ENCODE data around the gene GSC2.
A peak's percentile ranks its signal among the peaks of the same experiment; 100 is the strongest.

Gene GSC2

GRCh38 chr22:19132693-19133400 lies 17.2 kb downstream of the GSC2 start:
- ATAC-seq (ENCODE audit: low read depth) (no peak), DNase-seq (ENCODE audit: low spot score) (no peak)
- Histone ChIP-seq H3K27ac (ENCODE audit: poor library complexity, severe bottlenecking) (no peak overlapping the region), H3K27me3 (ENCODE audit: insufficient read depth, poor library complexity, severe bottlenecking) (no peaks in the 10 kb centered on the region), H3K9me3 (ENCODE audit: severe bottlenecking) (no peaks in the 10 kb centered on the region), H3K36me3 (ENCODE audit: low read depth) (peaks cover 30% of the 10 kb centered on the region), H3K4me1 (ENCODE audit: insufficient read depth, poor library complexity, severe bottlenecking) (peaks cover 10% of the 10 kb centered on the region), H3K4me3 (ENCODE audit: severe bottlenecking) (no peak overlapping the region)
- no peak for TF ChIP-seq CTCF (IDR thresholded peaks at IDR 0.05; ENCODE audit: poor library complexity, severe bottlenecking)

- Histone ChIP-seq H3K36me3 (ENCODE audit: low read depth) (peaks cover 23% of the 10 kb centered on the region), H3K4me1 (ENCODE audit: insufficient read depth, poor library complexity, severe bottlenecking) (peaks cover 10% of the 10 kb centered on the region), H3K9me3 (ENCODE audit: severe bottlenecking) (no peaks in the 10 kb centered on the region), H3K4me3 (ENCODE audit: severe bottlenecking) (no peak overlapping the region), H3K27me3 (ENCODE audit: insufficient read depth, poor library complexity, severe bottlenecking) (no peaks in the 10 kb centered on the region), H3K27ac (ENCODE audit: poor library complexity, severe bottlenecking) (no peak overlapping the region)
- DNase-seq (ENCODE audit: low spot score) = no peak
- TF ChIP-seq CTCF (IDR thresholded peaks at IDR 0.05; ENCODE audit: poor library complexity, severe bottlenecking) = no peak
- no peak for ATAC-seq (ENCODE audit: low read depth)
Observed at GRCh38 chr22:19132153-19132552, 17.9 kb downstream of the GSC2 start.

GRCh38 chr22:19131685-19132015 lies 18.4 kb downstream of the GSC2 start:
- Histone ChIP-seq H3K4me1 (ENCODE audit: insufficient read depth, poor library complexity, severe bottlenecking) (peaks cover 10% of the 10 kb centered on the region), H3K9me3 (ENCODE audit: severe bottlenecking) (no peaks in the 10 kb centered on the region), H3K27ac (ENCODE audit: poor library complexity, severe bottlenecking) (no peak overlapping the region), H3K36me3 (ENCODE audit: low read depth) (peaks cover 18% of the 10 kb centered on the region), H3K27me3 (ENCODE audit: insufficient read depth, poor library complexity, severe bottlenecking) (no peaks in the 10 kb centered on the region), H3K4me3 (ENCODE audit: severe bottlenecking) (no peak overlapping the region)
- TF ChIP-seq CTCF (IDR thresholded peaks at IDR 0.05; ENCODE audit: poor library complexity, severe bottlenecking) = no peak
- DNase-seq (ENCODE audit: low spot score) (no peak), ATAC-seq (ENCODE audit: low read depth) (no peak)

GRCh38 chr22:19130959-19131684 lies 19.0 kb downstream of the GSC2 start, which contains the start of gene TSSK2:
Gene TSSK2, plus strand, starts transcription at chr22:19131308. Its CDS starts 92 bp downstream, at chr22:19131400.
- ATAC-seq (ENCODE audit: low read depth) (no peak), DNase-seq (ENCODE audit: low spot score) (no peak)
- Histone ChIP-seq H3K4me3 (ENCODE audit: severe bottlenecking) (no peak within 1 kb of the TSS), H3K27me3 (ENCODE audit: insufficient read depth, poor library complexity, severe bottlenecking) (no peaks in the 10 kb centered on the region), H3K4me1 (ENCODE audit: insufficient read depth, poor library complexity, severe bottlenecking) (peaks cover 10% of the 10 kb centered on the region), H3K36me3 (ENCODE audit: low read depth) (peaks cover 13% of the 10 kb centered on the region), H3K27ac (ENCODE audit: poor library complexity, severe bottlenecking) (peak within 1 kb of the TSS; percentile 29), H3K9me3 (ENCODE audit: severe bottlenecking) (no peaks in the 10 kb centered on the region)
- no peak for TF ChIP-seq CTCF (IDR thresholded peaks at IDR 0.05; ENCODE audit: poor library complexity, severe bottlenecking)

GRCh38 chr22:19129871-19130270 lies 20.2 kb downstream of the GSC2 start:
- Histone ChIP-seq H3K4me3 (ENCODE audit: severe bottlenecking) (no peak overlapping the region), H3K27me3 (ENCODE audit: insufficient read depth, poor library complexity, severe bottlenecking) (no peaks in the 10 kb centered on the region), H3K27ac (ENCODE audit: poor library complexity, severe bottlenecking) (peak overlapping the region; percentile 29), H3K4me1 (ENCODE audit: insufficient read depth, poor library complexity, severe bottlenecking) (peaks cover 10% of the 10 kb centered on the region), H3K36me3 (ENCODE audit: low read depth) (0 out of 2 replicates have a peak, but pooled peaks cover 6% of the 10 kb centered on the region), H3K9me3 (ENCODE audit: severe bottlenecking) (no peaks in the 10 kb centered on the region)
- peak; percentile 84 for ATAC-seq (ENCODE audit: low read depth)
- TF ChIP-seq CTCF (IDR thresholded peaks at IDR 0.05; ENCODE audit: poor library complexity, severe bottlenecking) = no peak
- no peak for DNase-seq (ENCODE audit: low spot score)

Measured in RWPE2 (cell line).